Neural progenitor cell (in vitro differentiated cells): ENCODE data around the gene KLHL29.

Source experiments
- EZH2 ChIP-seq: fragments of 200-600 bp; sonication (generic); IDR thresholded peaks from 2 replicates; pipeline ENCODE4 v1.6.1; 2017; ENCODE audit warnings: antibody characterized with exemption, mild to moderate bottlenecking, moderate library complexity
- TF ChIP-seq, protein P1 (sequence below): fragments of 200-600 bp; sonication (generic); IDR thresholded peaks from 2 replicates; pipeline ENCODE4 v1.5.1; 2017; ENCODE audit warnings: antibody characterized with exemption, mild to moderate bottlenecking

DNA sequence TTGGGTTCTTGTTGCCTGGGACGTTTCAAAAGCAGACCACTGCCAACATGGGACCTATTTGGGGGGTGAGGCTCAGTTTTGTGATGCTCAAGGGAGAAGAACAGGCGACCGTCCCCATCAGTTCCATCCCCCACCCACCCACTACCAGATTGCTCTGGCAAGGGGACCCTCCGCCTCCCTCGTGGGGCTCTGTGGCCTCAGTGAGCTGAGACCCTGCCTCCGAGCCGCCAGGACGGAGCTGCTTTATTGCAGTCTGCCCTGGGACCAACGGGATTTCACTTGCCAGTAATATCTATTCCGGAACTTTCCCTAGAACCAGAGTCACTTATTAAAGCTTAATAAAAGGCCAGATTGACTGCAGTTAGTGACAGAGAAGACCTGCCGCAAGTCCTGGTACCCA, 146.3 kb downstream of the KLHL29 start:
- TF ChIP-seq, protein P1, sequence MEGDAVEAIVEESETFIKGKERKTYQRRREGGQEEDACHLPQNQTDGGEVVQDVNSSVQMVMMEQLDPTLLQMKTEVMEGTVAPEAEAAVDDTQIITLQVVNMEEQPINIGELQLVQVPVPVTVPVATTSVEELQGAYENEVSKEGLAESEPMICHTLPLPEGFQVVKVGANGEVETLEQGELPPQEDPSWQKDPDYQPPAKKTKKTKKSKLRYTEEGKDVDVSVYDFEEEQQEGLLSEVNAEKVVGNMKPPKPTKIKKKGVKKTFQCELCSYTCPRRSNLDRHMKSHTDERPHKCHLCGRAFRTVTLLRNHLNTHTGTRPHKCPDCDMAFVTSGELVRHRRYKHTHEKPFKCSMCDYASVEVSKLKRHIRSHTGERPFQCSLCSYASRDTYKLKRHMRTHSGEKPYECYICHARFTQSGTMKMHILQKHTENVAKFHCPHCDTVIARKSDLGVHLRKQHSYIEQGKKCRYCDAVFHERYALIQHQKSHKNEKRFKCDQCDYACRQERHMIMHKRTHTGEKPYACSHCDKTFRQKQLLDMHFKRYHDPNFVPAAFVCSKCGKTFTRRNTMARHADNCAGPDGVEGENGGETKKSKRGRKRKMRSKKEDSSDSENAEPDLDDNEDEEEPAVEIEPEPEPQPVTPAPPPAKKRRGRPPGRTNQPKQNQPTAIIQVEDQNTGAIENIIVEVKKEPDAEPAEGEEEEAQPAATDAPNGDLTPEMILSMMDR = no peak
- TF ChIP-seq EZH2 = no peak
